Retina (tissue), 1 donor: Measurements from ENCODE around the gene MAD1L1.
"Not testable (repeated sequence)": the region's sequence is repeated elsewhere in the genome, so short reads cannot be mapped to it uniquely, and the experiment has no call there.

Source experiments
- DNase-seq: peaks from one replicate; pipeline ENCODE4 v3.0.0-alpha.2; 2016

The MAD1L1 gene

DNA sequence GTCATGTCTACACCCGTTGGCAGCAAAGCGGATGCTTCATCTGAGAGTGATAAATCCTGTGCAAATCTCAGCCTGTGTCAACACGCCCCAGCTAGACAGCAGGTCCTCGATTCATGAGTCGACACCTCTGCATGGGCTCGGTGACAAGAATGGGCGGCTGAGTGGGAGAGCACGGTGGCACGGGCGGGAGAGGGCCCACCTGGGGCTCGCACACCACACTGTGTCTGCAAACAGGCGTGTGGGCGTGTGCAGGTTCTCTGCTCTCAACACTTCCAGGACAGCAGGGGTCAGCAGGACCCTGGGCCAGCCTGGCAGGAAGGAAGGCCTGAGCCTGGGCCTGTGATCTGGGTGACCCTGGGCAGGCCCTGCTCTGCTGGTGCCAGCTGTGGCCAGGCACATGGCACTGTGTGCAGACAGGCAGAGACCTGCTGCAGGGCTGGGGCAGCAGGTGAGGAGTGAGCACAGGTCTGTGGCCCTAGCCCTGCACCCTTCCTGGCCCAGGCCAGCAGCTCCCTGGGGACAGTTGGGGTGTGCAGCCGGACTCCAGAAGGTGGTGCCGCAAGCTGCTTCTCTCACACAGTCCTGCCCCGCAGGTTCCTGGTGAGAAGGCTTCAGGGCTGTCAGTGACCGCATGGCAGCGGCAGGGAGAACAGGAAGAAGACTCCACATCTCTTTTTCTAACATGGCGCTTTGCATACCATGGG lies 346.2 kb downstream of the MAD1L1 start:
- no peak for DNase-seq

- DNase-seq, result no peak
These were observed 347.1 kb downstream of the MAD1L1 start for GRCh38 chr7:1885465-1886226.

- DNase-seq, result no peak
These were observed 348.0 kb downstream of the MAD1L1 start for GRCh38 chr7:1884583-1885350.

GRCh38 chr7:1883834-1884582 lies 348.7 kb downstream of the MAD1L1 start:
- no peak for DNase-seq

- no peak for DNase-seq
These were observed 349.5 kb downstream of the MAD1L1 start for GRCh38 chr7:1883031-1883761.

- DNase-seq, result no peak
These were observed 350.3 kb downstream of the MAD1L1 start for GRCh38 chr7:1882451-1882850.

DNA sequence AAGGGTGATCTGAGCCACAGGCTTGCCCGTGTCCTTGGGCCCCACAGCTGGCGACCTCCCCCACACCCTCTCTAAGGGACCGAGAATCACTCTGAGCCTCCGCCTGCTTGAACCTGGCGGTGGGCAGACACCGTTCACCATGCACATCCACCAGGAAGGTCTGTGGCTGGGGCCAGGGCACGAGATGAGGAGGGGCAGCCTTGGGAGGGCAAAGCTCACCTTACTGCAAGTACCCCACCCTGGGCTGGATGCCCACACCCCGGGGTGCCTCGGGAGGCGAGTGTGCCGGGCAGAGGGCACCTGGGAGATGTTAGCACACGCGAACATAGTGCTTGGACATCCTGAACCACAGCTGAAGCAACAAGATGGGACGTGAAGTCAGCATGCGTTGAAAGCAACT lies 350.8 kb downstream of the MAD1L1 start:
- DNase-seq, result no peak

DNA sequence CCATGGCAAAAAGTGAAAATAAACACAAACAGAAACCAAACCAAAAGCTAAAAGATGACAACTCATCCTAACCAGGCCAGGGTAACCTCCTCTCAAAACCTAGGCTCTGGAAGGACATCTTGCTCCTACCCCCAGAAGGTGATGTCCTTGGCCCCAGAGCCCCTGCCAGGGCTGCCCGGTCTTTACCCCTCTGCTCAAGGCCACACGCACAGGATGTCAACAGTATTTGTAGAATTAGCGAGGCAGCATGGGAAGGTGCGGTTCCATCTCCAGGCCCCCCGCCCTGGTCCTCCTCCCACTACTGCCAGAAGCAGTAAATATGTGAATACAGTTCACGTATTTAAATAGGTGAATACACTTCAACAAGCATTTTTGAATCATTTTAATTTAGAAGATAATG lies 356.1 kb downstream of the MAD1L1 start:
- not testable (repeated sequence) for DNase-seq

GRCh38 chr7:1875392-1876199 lies 357.1 kb downstream of the MAD1L1 start:
- peak; percentile 73 for DNase-seq

DNA sequence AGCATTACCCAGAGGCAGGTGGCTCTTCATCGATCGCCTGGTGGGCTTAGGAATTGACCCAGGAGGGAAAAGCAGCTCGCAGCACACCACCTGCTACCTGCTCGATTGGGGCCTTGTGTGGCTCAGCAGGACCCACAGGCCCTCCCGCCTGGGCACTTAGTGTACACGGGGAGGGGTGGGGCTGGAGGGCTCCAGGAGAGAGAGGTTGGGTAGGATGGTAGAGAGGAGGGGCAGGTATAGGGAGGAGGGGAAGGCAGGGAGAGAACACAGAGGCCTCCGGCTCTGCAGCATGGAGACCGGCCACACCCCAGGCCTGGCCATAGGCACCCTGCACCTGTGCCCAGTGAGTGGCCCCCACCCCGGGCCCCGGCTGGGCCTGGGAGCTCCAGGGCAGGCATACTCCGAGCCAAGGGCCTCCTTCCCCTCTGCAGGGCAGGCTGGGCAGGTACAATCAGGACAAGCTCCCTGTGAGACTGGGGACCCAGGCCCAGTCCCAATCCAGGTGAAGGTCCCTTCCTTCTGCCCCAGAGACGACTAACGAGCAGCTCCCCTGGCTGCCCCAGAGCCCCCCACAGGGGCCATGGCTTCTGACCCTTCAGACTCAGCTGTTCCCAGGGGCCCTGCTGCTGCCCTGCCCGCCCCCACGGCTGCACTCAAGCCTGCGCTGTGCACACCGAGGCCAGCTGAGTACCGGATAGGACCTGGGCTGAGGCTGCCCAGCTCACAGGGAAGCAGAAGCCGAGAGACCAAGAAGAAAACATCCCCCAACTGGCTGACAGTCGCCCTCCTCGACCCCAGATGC lies 358.0 kb downstream of the MAD1L1 start:
- DNase-seq, result peak; percentile 58

- DNase-seq, result peak; percentile 67
These were observed 358.7 kb downstream of the MAD1L1 start for GRCh38 chr7:1873857-1874589.

DNA sequence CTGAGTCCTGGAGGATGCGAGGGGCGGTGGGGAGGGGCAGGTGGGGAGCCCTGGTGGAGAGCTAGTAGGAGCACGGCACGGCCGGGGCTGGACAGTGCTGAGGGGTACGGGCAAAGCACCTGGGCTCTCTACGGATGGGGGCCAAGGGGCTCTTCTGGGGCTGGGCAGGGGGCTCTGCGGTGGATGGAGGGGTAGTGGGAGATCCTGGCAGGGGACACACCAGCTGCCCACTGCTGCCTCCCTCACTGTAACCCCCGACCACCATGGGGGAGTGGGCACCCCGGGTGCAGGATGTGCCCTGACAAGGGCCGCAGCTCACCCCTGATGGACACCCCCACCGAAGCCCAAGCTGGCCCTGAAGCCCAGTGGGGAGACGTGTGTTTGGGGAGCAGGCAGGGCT lies 359.3 kb downstream of the MAD1L1 start:
- no peak for DNase-seq

DNA sequence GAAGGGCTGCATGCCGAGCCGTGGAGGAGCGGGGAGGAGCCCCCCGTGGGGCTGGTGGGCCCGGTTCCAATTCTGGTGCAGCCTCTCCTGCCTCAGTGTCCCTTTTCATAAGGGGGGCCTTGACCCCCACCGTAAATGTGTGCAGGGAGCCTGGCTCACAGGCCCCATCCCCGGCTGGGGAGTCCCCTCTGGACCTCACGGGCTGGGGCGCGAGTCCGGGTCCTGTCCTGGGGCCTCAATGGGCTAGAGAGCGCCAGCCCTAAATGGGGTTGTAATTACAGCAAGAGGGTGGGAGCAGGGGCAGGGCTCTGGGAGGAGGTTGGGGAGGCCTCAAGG lies 359.7 kb downstream of the MAD1L1 start:
- no peak for DNase-seq

- DNase-seq, result peak; percentile 69
These were observed 360.3 kb downstream of the MAD1L1 start for GRCh38 chr7:1872191-1873069.

DNA sequence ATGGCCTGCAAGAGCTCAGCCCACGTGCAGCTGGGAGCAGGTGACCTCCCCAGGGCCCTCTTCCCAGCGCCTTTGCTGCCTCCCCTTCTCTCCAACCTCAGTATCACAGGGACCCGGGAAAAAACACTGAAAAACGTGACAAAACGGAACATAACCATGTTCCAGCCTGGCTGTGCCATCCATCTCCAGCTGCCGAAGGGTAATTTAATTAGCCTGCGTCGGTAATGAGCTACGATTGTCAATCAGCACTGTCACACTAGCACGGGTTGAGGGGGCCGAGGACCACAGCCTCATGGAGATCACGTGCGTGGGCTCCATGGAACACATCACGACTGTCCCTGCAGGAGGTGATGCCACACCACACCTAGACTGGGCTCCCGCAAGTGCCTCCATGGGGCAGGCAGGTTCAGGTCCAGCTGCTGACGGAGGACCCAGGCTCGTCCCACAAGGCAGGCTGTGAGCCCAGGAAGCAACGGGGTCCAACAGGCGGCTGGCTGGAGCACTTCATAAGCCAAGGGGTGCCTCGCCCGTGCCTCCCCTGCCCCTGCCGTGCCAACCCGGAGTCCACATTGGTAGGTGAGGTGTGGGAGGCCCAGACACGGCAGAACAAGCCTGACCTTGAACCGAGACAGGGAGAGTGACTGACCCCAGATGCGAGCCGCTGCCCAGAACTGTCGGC lies 363.2 kb downstream of the MAD1L1 start:
- DNase-seq, result peak; percentile 31

DNA sequence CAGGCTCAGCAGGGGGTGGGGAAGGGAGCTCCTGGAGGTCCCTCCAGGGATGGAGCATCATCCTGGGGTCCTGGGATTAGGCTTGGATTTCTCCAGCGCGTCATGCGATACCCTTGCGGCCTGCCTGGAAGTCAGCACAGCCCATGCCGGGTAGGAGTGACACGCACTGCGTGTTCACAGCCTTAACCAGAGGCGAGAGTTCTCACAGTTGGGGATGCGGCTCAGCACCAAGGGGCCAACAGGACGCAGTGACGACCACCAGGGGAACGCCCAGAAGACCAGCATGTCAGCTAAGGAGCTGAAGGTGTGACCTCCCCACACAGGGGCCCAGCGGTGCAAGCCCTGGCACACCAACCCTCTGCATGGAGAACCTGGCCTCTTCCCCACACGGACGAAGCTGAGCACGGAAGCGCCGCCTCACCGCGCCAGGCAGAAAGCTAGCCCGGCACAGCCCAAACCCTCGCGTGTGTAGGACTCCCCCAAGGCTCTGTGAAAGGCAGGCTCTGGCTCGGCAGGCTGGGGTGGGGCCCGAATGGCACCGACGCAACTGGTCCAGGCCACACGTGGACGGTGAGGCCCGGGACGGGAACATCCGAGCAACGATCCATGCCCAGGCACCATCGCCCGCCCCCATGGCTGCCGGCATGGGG lies 364.1 kb downstream of the MAD1L1 start:
- DNase-seq, result peak; percentile 42
